DMS153 treated with DMSO at 0.1 percent for 48 hours (cell line): ENCODE results near the gene FABP7.

Source experiments
- DNase-seq: peaks from one replicate; lab custom pipeline; 2025; ENCODE audit not compliant: unreplicated experiment; lab: John Stamatoyannopoulos, UW

FABP7 gene

DNA sequence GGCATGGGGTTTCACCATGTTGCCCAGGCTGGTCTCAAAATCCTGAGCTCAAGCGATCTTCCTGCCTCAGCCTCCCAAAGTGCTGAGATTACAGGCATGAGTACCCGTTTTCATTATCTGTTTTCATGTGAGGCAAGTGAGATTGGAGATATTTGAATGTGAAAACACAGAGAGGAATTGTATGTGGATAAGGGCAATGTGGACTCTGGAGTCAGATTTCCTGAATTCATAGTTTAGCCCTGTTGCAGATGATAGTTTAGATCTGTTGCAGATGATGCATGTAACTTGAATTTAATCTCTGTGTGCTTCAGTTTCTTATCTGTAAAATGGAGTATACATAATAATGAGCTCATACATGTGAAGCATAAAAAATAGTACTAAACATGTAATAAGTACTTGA is 13.2 kb downstream of the FABP7 start:
- DNase-seq, result no peak

DNA sequence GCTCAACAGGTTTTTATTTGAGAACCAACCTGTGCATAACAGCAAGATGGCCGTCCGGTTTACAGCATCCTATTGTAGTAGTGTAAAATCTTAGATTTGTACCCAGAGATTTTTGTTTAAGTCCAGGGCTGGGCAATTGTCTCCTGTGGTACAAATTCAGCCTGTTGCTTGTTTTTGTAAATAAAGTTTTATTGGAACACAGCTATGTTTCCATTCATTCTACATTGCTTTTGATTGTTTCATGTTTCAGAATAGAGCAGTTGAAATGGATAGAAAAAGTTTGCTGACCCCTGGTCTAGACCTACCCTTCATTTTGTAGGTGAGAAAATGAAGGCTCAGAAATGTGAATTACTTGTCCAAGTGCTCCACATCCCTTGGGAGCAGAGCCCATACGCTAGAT is 18.0 kb downstream of the FABP7 start:
- no peak for DNase-seq

DNA sequence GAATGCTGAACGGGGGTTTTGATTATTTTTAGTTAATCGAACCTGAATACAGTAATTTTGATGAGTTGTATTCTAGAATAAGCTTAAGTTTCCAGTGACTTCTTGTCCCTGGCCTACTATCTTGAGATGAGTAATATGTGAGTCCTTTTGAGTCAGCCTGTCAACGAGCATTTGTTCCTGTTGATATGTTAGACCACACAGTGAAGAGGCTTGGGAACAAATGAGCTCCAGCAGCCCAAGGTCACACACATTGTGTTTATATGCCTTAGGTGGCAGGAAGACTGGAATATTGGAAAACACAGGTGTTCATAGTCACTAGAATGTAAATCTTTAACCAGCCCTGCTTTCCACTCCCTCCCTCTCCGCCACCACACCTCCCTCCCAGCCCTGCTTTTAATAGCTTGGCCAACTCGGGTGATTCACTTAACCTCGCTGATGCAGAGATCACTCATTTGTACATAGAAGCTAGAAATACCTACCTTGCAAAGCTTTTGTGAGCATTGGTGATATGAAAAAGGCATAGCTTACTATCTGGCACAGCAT is 18.7 kb downstream of the FABP7 start:
- DNase-seq, result no peak

DNA sequence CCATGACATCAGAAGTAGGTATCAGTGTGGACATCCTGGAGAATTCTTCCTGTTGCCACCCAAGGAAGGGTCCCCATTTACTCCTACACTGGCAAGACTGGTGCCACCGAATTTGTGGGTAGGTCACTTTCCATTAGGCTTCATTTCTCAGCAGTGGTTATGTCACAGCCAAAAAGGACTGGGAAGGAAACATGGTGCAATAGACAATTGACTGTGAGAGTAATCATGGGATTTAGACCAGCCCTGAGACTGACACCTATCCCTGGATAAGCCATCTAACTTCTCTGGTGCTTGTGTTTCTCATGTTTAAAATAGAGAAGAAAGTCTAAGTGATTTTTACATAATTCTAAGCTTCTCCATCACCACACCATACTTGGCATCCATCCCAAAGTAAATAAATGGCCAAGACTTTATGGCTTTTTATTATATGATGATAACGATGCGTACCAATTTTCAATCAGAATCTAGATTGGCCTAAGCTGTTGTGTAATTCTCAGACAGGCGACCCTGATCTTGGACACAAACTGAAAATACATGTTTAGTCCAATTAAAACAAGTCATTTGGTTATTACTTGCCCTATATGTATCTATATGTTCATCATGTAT is 19.7 kb downstream of the FABP7 start:
- DNase-seq, result no peak

DNA sequence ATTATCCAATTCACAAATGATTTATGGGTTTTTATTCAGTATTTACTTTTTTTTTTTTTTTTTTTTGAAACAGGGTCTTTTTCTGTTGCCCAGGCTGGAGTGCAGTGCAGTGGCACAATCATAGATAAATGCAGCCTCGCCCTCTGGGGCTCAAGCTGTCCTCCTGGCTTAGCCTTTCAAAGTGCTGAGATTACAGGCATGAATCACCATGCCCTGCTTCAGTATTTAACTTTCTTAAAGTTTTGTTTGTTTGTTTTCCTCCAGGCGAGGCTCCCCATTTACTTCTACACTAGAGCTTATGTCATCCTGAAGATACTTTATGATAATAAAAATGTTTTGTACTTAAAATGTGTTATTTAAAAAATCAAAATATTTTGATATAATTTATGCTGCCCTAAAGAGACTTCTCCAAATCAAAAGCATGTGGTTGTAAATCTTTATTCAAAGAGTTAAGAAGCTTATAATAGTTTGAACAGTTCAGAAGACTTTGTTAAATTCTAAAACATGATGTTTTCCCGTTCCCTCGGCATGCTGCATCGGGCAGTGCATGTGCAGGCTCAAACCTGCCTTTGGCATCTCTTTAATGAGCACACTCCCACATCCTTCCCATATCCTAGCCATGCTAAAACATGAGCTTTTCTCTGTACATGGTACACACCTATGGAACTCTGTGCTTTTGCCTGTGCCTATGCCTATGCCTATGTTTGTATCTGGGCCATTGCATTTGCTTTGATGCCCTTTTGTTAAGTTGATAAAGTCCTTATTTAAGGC is 20.6 kb downstream of the FABP7 start:
- no peak for DNase-seq

DNA sequence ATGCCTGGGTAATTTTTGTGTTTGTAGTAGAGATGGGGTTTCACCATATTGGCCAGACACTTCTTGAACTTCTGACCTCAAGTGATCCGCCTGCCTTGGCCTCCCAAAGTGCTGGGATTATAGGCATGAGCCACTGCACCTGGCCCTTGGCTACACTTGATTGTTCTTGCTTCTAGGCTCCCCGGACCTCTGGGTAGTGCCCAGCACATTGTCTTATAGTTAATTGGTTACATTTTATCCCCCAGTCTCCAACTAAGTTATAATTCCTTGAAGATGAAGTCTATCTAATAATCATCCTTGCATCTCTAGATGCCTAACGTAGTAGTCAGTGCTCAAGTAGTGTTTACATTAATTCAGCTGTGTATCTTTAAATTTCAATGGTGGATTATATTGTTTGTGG is 21.4 kb downstream of the FABP7 start:
- no peak for DNase-seq

DNA sequence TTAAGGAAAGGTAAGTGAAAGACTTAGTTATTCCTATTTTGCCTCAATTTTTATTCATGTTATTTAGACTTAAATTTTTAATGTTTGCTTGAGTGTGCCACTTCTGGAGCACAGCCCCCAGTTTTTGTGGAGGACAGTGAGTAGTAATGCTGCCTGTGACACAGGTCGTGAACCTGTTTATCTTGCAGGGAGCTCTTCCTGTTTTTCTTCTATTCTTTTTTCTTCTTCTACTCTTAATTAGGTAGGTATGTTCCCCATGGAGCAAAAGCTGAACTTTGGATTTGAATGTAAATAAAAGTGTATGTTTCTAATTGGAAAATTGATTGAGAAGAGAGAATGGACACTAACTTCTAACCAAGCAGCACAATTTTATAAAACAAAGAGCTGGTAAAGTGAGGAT is 21.9 kb downstream of the FABP7 start:
- no peak for DNase-seq

DNA sequence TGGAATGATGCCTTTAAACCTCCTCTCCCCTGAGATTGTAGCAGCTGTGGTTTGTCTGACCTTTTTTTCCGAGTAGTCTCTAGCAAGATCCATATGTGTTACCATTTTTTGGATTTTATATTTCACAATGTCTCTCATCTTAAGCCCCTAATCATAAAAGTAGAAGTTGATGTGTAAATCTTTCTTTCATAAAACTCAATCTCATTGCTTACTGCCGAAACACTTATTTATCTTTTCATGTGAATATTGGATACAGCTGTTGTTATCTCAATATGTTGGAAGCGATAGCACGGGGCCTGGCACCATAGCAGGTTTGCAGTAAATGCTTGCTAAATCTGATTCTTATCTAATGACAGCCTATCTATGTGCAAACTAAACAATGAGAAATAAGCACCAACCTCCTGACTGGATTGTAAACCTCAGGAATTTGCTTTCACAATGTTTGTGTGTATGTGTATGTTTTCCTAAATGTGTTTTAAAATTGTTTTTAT is 23.7 kb downstream of the FABP7 start:
- DNase-seq, result no peak

DNA sequence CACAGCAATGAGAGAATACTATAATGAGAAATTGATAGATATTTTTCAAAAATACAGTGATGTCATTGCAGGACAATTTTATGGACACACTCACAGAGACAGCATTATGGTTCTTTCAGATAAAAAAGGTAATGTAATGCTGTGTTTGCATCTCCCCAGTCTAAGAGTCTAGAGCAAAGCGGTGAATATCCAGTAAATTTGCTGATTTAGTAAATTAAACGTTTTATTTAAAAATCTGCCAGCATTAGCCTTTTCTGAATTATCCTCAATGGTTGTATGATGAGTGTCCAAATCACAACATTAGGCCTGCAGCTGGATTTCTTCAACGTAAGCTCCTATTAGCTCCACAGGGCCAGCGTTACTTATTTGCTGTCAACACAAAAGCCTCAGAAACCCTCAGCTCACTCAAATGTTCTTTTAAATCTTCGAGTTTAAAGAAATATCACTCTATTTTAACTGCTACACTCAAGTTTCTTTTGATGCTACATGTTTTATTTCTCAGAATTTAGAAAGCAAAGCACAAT is 25.5 kb downstream of the FABP7 start:
- DNase-seq, result no peak

DNA sequence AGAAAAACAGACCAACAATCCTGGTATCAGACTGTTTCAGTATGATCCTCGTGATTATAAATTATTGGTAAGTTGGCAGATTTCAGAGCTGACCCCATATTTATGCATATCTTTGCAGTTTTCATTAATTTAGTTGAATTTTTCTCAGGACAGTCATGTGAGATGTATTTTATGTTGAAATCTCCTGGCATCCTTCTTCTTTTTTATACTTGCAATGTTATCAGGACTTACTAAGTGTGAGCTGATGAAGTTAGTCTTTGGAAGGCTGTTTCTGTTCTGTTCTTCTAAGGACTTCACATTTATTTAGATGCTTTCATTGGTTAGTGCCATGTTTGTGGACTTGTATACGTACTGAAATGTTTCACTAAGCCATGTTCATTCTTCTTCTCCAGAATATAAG is 26.8 kb downstream of the FABP7 start:
- DNase-seq, result no peak

DNA sequence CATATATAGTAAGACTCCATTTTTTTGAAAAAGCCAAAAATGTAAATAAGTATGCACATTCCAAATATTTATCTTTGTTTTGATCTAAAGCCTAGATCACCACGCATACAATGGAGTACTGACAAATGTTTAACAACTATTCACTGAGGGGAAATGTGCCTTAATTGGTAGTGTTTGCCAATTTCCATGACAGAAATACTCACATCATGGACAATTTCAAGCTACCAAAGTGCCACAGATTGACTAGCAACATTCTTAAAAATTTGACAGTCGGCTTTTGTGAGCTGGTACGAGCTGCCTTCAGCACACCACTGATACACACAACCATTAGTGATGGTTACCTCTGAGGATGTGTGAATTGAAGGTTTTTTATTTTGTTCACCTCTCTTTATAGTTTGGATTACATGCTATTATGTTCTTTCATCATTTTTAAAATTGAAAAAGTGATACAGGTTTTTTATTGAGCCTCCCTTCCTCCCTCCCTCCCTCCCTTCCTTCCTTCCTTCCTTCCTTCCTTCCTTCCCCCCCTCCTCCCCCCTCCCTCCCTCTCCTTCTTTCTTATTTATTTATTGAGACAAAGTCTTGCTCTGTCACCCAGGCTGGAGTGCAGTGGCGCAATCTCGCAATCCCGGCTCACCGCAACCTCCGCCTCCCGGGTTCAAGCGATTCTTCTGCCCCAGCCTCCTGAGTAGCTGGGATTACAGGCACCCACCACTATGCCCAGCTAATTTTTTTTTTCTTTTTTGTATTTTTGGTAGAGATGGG is 28.8 kb downstream of the FABP7 start:
- no peak for DNase-seq

DNA sequence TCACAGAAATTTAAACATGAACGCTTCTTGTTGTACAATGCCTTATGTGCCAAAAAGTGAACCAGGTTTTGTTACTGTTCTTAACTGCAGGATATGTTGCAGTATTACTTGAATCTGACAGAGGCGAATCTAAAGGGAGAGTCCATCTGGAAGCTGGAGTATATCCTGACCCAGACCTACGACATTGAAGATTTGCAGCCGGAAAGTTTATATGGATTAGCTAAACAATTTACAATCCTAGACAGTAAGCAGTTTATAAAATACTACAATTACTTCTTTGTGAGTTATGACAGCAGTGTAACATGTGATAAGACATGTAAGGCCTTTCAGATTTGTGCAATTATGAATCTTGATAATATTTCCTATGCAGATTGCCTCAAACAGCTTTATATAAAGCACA is 29.5 kb downstream of the FABP7 start:
- DNase-seq, result no peak

DNA sequence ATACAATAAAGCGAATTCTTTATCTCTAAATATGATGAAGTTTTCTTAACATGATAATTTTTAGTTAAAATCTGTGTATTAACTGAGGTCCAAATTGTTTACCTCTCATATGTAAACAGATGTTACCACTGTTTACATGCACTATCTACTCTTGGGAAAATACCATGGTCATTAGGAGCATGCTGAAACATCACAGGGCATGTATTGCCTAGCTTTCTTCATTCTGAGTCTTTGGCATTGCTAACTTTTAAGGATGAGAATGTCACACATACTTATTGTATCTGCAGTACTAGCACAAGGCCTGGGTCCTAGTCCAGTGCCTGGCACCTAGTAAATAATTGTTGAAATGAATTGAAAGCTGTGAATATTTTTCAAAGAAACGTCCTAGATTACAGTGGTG is 30.2 kb downstream of the FABP7 start:
- DNase-seq, result no peak

DNA sequence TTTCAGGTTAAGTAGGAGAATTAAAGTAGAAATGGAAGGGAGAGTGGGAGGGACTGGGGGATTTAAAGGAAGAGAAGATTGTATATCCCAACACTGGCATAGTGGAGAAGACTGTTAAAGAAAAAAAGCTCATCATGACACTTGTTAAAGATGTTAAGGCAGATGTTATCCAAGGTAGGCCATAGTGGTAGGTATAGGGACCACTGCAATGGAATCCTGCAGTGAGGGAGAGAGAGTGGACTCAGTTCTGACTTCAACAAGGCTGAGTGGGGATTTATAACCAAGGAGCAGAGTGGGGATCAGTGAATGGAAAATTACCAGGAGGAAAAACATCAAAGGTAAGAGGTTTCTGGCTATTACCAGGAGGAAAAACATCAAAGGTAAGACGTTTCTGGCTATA is 30.7 kb downstream of the FABP7 start:
- DNase-seq, result no peak

DNA sequence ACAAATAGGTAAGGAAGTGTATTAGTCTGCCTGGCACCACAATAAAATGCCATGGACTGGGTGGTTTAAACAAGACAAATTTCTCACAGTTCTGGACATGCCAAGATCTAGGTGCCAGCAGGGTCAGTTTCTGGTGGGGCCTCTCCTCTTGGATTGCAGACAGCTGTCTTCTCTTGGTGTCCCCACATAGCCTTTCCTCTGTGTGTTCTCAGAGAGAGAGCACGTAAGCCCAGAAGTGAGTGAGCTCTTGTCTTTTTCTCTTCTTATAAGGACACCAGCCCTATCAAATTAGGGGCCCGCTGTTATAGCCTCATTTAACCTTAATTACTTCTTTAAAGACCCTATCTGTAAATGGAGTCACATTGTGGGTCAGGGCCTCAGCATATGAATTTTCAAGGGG is 37.8 kb downstream of the FABP7 start:
- DNase-seq, result no peak

DNA sequence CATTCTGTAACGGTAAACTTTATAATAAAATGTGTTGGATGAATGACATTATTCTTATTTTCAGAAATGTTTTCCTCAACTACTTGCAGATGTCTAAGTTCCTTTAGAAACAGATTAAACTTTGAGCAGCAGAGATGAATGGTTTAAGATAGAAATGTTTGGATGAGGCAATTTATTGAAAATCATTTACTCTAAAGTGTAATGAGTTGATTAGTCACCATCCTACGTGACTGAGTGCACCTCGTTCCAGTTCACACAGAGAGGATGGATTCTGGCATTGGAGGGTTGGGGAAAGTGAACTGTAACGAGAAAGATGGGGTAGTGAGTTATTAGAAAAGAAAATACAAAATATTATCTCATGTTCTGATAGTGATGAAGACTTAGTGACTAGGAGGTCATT is 38.2 kb downstream of the FABP7 start:
- DNase-seq, result no peak

DNA sequence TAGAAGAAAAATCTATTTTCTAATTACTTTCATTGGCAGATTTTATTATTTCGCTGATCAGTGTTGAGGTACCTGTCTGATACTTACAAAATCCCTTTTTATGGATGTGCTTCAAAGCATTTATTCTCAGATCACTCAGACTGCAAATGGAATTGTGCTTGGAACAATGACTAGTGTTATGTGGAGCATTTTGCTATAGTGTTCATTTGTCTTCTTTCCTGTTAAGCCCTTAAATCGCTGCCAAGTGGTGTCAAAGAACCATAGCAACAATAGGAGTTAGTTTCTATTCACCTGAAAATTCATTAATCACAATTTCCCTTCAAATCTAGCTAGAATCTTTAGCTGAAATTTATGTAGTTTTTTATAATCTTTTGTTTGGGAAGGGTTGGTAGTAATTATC is 39.4 kb downstream of the FABP7 start:
- DNase-seq, result no peak

DNA sequence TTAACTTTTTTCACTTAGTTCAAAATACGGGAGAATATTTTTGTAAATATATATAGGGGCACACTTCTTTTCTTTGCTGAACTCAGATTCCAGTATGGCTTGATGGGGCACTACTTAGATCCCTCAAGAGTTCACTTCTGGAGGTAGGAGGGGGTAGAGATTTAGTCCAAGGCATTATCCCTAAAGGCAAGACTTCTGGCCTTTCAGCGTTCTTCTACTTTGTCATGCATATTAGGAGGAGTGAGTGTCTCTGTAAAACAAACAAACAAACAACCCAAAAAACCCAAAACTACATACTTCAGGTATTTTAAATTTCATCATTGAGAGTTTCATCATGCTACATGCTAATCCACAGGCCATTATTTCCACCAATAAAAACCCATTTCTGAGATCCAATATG is 41.6 kb downstream of the FABP7 start:
- no peak for DNase-seq

DNA sequence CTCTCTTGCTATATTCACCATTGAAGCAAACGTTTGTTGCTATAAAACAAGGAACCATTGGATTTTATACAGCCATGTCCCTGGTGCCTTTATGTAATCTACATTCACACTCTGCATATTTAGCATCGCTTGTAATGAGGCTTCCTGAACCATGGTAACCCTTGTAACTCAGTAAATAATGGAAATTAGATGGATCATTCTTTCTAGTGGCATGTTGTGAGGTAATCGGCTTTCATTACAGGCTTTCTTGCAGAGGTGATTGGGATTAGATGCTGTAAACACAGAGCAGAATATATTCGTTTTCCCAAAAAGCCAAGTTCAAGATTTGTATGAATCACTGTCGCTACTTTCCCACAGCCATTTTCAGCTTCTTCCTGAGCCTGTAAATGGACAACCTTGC is 45.6 kb downstream of the FABP7 start:
- DNase-seq, result no peak

DNA sequence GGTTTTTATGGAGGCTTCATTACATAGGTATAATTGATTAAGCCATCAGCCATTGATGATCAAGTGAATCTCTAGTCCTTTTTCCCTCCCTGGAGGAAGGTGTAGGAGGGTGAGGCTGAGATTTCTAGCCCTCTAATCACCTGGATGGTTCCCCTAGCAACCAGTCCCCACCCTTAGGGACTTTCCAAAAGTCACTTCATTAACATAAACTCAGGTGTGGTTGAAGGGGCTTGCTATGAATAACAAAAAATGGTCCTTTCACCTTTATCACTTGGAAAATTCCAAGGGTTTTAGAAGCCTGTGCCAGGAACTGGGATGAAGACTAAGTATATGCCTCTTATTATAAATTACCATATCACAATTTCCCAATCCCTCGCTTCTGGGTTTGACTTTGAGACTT is 49.9 kb downstream of the FABP7 start:
- no peak for DNase-seq

DNA sequence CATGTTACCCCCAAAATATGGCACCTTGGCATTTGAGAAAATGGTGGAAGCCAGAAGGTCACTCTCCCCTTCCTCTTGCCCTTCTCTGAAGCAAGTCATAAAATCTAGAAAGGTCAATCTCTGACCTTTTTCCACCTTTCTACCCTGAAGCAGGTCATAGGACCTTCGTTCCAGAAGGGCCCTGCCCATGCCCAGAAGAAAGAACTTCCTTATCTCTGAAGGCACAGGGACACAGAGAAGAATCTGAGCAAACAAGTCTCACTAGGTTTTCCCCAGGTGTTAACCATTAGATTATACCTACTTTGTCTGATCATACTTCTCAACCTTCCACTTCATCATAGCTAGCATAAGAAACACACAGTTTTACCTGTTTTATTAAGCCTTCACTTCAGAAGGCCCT is 52.0 kb downstream of the FABP7 start:
- no peak for DNase-seq

DNA sequence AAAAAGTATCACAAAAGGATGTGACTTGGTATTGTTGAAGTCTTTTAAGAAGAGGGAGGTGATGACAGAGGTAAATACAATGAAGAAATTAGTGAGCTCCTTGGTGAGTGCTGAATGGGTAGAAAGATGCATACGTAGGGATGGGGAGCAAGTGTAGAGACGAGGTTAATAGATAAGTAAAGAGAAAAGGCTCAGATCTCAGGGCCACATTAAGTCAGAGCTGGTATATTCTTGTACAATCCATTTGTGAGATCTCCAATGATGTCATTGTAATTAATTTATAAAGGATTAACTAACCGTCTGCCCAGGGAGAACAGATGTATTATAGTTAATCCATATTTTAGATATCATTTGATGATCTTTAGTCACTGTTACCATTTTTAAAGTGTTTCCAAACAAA is 52.9 kb downstream of the FABP7 start:
- DNase-seq, result no peak
